CD4-positive, alpha-beta T cell treated with Interleukin-21 for 1 hour (primary cell): ENCODE measurements around the gene KREMEN2.
"Not testable (repeated sequence)": the region's sequence is repeated elsewhere in the genome, so short reads cannot be mapped to it uniquely, and the experiment has no call there.

Experiments used
- DNase-seq: peaks from one replicate; pipeline ENCODE4 v3.0.0-alpha.2; 2020

KREMEN2 gene

GRCh38 chr16:2963723-2964474 is at the start of gene KREMEN2:
Gene KREMEN2, plus strand, starts transcription at chr16:2964275. Its CDS starts 246 bp downstream, at chr16:2964521.
- DNase-seq = peak; percentile 33

GRCh38 chr16:2915196-2915929 is 48.7 kb upstream of the KREMEN2 start:
- DNase-seq = no peak

GRCh38 chr16:2919511-2920255 is 44.4 kb upstream of the KREMEN2 start:
- DNase-seq = peak; percentile 77

- DNase-seq = no peak
Measured at GRCh38 chr16:2923481-2923880, 40.6 kb upstream of the KREMEN2 start.

- DNase-seq = no peak
Measured at GRCh38 chr16:2924901-2925755, 38.9 kb upstream of the KREMEN2 start.

- no peak for DNase-seq
Measured at GRCh38 chr16:2925951-2926649, 38.0 kb upstream of the KREMEN2 start.

- no peak for DNase-seq
Measured at GRCh38 chr16:2926650-2926999, 37.5 kb upstream of the KREMEN2 start.

GRCh38 chr16:2927010-2927646 is 36.9 kb upstream of the KREMEN2 start:
- DNase-seq = peak; percentile 91

- not testable (repeated sequence) for DNase-seq
Measured at GRCh38 chr16:2928151-2928550, 35.9 kb upstream of the KREMEN2 start.

GRCh38 chr16:2928796-2929195 is 35.3 kb upstream of the KREMEN2 start:
- DNase-seq = no peak

- no peak for DNase-seq
Measured at GRCh38 chr16:2929693-2930092, 34.4 kb upstream of the KREMEN2 start.

- no peak for DNase-seq
Measured at GRCh38 chr16:2930236-2930635, 33.8 kb upstream of the KREMEN2 start.

- not testable (repeated sequence) for DNase-seq
Measured at GRCh38 chr16:2931231-2931914, 32.7 kb upstream of the KREMEN2 start.

- no peak for DNase-seq
Measured at GRCh38 chr16:2933136-2933535, 30.9 kb upstream of the KREMEN2 start.

GRCh38 chr16:2933701-2934100 is 30.4 kb upstream of the KREMEN2 start:
- no peak for DNase-seq

- no peak for DNase-seq
Measured at GRCh38 chr16:2934450-2934849, 29.6 kb upstream of the KREMEN2 start.

- DNase-seq = no peak
Measured at GRCh38 chr16:2936436-2937011, 27.6 kb upstream of the KREMEN2 start.

GRCh38 chr16:2937170-2937569 is 26.9 kb upstream of the KREMEN2 start:
- DNase-seq = no peak

- DNase-seq = no peak
Measured at GRCh38 chr16:2938206-2938605, 25.9 kb upstream of the KREMEN2 start.

GRCh38 chr16:2939968-2940367 is 24.1 kb upstream of the KREMEN2 start:
- no peak for DNase-seq

GRCh38 chr16:2942045-2942444 is 22.0 kb upstream of the KREMEN2 start:
- no peak for DNase-seq
